GM18508 (cell line): Measurements from ENCODE around the gene ERFE.

Experiments used
- ATAC-seq: cut with Tn5 transposase; IDR thresholded peaks from one replicate; pipeline ENCODE4 v1.9.1; 2021; ENCODE audit warnings: moderate number of reproducible peaks; ENCODE audit not compliant: insufficient read depth, unreplicated experiment

Gene ERFE

DNA sequence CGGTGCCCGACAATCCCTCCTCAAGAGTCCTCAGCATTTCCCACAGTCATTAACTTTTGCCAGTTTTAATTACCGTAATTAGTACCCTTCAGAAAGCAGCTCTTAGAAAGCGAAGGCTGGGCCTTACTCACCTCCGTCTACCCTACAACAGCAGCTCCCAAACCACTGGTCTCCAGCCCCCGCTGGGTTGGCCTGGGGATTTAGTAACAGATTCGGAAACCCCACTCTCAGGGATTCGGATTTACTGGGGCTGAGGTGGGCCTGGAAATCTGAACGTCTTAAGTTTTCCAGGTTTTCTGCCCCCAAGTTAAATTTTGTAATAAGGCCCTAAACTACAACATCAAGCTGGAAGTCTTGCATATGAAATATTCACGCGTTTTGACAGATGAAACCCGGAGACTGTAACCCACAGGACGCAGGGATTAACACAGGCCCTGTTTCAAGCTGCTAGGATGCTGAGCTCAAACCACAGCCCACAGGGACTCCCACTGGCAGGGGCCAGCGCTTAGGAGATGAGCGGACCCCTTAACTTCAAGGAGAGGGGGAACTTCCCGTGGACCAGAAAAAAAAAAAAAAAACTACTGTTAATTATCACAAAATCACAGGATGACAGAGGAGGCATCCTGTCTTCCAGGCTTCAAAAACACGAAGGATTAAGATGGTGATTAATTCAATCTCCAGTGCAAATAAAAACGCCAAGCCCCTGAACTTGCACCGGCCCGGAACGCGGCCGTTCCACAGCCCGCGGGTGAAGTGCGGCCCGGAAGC, 43.7 kb downstream of the ERFE start:
- ATAC-seq = no peak

DNA sequence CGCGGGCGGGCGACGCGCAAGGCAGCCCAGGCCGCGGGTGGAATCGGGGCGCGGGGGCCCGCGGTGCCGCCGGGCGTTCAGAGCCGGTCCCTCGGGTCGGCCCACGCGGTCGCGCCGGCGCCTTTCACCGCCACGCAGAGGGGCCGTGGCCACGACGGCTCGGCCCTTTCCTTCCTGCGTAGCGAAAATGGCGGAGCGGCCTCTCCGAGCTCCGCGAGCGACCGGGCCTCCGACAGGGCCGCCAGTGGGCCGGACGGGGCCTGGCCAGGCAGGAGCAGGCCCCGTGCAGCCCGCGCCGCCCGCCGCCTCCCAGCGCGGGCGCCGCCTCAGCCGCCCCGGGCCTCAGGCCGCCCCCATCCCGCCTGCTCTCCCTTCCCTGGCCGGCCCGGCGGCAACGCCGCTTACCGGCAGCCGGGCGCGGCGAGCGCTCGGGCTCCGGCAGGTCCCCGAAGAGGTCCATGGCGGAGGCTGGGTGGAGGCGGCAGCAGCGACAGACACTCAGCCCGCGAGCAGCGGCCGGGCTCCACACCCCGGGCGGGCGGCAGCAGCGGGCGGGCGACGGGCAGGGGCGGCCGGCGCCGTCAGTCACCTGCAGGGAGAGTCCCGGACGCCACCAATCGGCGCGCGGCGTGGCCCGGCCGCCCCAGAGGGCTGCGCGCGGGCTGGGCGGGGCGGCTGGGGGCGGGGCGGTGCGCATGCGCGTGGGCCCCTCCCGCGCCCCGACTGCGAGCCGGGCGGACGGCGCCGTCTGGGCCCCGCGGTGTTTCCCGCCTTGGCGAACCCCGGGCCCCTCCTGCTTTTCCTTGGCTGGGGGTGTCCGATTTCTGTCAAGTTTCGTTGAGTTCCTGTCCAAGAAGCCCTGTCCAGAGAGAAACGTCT, 44.6 kb downstream of the ERFE start, which contains the start of gene ILKAP:
Gene ILKAP, minus strand, starts transcription at position 602 of the 879 bp plus-strand sequence. Its CDS starts 142 bp downstream, at position 460.
- no peak for ATAC-seq

DNA sequence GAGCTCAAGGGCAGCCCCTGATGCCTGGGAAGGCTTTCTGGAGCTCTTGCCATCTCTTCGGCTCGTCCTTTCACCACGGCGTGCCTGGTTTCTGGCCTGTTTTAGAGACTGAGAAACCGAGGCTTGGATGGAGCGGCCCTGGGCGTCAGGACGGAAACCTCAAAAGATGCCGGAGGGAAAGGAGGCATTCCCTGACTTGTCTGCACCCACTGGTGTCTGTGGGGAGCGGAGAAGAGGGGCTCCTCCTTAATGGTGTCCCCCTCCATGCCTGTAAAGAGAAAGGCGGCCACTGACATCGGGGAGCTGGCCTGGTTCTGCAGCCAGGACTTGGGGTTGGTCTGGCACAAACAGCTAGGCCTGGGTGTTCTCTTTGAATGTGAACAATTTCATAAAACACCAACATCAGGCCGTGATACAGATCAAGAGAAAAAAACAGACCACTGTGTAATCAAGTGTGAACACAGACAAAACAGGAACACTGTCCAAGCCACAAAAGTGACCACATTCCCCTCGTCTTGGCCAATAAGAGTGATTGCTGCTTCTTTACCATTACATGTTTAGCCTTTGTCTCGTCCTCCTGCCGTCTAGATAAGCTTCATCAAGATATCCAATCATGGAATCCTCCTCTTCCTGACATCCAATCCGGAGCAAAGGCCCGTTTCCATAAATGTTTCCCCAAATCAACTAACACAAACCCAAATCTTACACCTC, 45.4 kb downstream of the ERFE start:
- no peak for ATAC-seq

DNA sequence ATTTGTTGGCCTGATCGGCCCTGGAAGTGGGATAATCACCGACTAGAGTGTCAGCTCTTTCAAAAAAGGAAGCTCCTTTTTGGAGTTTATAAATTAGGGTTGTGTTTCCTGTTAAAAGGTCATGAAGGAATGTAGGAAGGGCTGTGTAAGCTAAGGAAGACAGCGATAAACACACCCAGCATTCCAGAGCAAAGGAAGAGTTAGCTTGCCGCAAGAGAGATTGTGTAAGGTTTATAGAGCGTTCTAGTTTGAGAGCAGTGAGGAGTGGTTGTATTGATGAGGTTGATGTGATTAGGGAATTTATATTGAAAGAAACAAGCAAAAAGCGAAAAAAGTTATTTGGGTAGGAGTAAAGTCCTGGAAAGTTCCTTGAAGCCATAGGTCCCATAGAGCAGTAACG, 48.2 kb downstream of the ERFE start:
- no peak for ATAC-seq

DNA sequence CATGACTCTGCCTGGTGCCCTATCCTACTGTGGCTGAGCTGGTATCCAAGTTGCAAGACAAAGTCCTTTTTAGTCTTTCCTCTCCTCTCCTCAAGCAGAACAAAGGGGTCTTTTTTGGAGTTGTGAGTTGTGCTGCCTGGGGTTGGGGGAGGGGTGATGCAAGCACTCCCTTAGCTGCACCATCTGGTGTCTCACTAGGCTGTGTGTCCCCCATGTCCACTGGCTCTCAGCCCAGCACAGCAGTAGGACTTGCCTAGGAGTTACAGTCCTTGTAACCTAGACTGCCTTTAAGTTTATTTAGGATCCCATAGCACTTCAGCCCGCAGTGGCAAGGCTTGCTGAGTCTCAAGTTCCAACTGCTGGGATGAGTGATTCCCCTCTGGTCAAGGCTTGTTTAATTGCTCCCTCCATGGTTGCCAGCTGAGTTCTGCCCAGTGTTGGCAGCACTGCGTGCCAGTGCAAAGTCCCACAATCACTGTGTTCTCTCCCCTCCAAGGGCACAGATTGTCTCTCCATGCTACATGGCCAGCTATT, 57.9 kb downstream of the ERFE start:
- no peak for ATAC-seq
